ENCODE measurements around the gene INA.
A peak's percentile ranks its signal among the peaks of the same experiment; 100 is the strongest.

The INA gene

DNA sequence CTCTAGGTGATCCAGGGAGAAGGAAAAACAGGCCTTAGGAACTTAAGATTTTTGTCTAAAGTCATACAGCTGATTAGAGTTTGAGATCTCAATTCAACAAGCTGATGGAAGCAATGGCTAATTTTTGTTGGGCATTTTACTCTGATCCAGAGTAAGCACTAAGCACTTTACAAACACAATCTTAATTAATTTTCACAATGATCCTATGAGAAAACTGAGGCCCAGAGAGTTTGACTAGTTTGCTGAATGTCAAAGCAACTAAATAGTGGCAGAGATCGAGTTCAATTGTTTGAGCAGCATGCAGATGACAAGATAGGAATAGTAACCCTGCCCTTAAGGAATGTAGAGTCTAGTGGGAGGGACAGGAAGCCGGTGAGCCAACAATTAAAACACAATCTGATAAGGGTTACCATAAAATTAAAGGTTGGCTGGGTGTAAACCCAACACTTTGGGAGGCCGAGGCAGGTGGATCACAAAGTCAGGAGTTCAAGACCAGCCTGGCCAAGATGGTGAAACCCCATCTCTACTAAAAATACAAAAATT lies 44.7 kb upstream of the INA start:
- peaks cover 24% of the 10 kb centered on the region for H3K4me1 ChIP-seq (ENCODE audit: control insufficient read depth, low read length)
- no peaks in the 10 kb centered on the region for H4K20me1 ChIP-seq (ENCODE audit: control insufficient read depth, insufficient read depth, low read depth, low read length)
- no peaks in the 10 kb centered on the region; the same call in 1 of the 2 replicates for H3F3A ChIP-seq (ENCODE audit: control insufficient read depth, insufficient read depth)
- TF ChIP-seq, protein P1, sequence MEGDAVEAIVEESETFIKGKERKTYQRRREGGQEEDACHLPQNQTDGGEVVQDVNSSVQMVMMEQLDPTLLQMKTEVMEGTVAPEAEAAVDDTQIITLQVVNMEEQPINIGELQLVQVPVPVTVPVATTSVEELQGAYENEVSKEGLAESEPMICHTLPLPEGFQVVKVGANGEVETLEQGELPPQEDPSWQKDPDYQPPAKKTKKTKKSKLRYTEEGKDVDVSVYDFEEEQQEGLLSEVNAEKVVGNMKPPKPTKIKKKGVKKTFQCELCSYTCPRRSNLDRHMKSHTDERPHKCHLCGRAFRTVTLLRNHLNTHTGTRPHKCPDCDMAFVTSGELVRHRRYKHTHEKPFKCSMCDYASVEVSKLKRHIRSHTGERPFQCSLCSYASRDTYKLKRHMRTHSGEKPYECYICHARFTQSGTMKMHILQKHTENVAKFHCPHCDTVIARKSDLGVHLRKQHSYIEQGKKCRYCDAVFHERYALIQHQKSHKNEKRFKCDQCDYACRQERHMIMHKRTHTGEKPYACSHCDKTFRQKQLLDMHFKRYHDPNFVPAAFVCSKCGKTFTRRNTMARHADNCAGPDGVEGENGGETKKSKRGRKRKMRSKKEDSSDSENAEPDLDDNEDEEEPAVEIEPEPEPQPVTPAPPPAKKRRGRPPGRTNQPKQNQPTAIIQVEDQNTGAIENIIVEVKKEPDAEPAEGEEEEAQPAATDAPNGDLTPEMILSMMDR (IDR thresholded peaks at IDR 0.05; ENCODE audit: low read depth, low read length, poor library complexity, severe bottlenecking) = no peak
- no peak for TF ChIP-seq EZH2phosphoT487 (IDR thresholded peaks at IDR 0.05; ENCODE audit: borderline replicate concordance, low read length)
- no peaks in the 10 kb centered on the region for H3K79me2 ChIP-seq (ENCODE audit: control insufficient read depth, low read length)
- no peaks in the 10 kb centered on the region for H3K9me3 ChIP-seq (ENCODE audit: control insufficient read depth, insufficient read depth, low read length)
- H3K27ac ChIP-seq (ENCODE audit: low read depth, low read length) = no peak overlapping the region
- no peaks in the 10 kb centered on the region for H3K9me2 ChIP-seq (replicated peaks; ENCODE audit: control insufficient read depth, low read length)
- no peaks in the 10 kb centered on the region for H3K36me3 ChIP-seq (ENCODE audit: control insufficient read depth, low read length)
- no peaks in the 10 kb centered on the region for H3K27me3 ChIP-seq (ENCODE audit: control insufficient read depth, low read length)
- no peak overlapping the region for H3K4me3 ChIP-seq (ENCODE audit: low read length)
- no peak overlapping the region for H3K4me2 ChIP-seq (ENCODE audit: low read length)

DNA sequence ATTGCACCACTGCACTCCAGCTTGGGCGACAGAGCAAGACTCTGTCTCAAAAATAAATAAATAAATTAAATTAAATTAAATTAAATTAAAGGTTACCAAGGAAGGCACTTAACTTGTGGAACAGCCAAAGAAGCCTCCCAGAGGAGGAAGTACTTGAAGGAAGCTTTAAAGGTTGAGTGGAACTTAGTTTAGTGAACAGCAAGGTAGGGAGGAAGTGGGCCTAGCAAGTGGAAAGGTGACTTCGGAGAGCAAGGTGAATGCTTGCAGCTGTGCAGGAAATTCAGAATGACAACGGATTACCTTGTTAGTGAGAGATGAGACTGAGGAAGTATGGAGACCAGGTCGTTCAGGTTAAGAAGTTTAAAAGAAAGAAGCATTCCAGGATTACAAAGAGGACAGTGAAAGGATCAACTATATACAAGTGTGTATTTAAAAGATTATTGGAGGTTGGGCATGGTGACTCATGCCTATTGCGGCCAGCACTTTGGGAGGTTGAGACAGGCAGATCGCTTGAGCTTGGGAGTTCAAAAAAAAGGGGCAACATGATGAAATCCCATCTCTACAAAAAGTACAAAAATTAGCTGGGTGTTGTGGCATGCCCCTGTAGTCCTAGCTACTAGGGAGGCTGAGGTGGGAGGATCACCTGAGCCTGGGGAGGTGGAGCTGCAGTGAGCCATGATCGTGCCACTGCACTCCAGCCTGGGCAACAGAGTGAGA lies 44.0 kb upstream of the INA start:
- Histone ChIP-seq H3K4me1 (ENCODE audit: control insufficient read depth, low read length) (peaks cover 24% of the 10 kb centered on the region), H3K27ac (ENCODE audit: low read depth, low read length) (no peak overlapping the region), H4K20me1 (ENCODE audit: control insufficient read depth, insufficient read depth, low read depth, low read length) (no peaks in the 10 kb centered on the region), H3K79me2 (ENCODE audit: control insufficient read depth, low read length) (no peaks in the 10 kb centered on the region), H3K36me3 (ENCODE audit: control insufficient read depth, low read length) (no peaks in the 10 kb centered on the region), H3K27me3 (ENCODE audit: control insufficient read depth, low read length) (no peaks in the 10 kb centered on the region), H3K4me3 (ENCODE audit: low read length) (no peak overlapping the region), H3K9me2 (replicated peaks; ENCODE audit: control insufficient read depth, low read length) (no peaks in the 10 kb centered on the region), H3K4me2 (ENCODE audit: low read length) (peak overlapping the region; percentile 33), H3K9me3 (ENCODE audit: control insufficient read depth, insufficient read depth, low read length) (no peaks in the 10 kb centered on the region), H3F3A (ENCODE audit: control insufficient read depth, insufficient read depth) (no peaks in the 10 kb centered on the region; the same call in 1 of the 2 replicates)
- TF ChIP-seq EZH2phosphoT487 (IDR thresholded peaks at IDR 0.05; ENCODE audit: borderline replicate concordance, low read length) = no peak
- TF ChIP-seq, protein P1 (IDR thresholded peaks at IDR 0.05; ENCODE audit: low read depth, low read length, poor library complexity, severe bottlenecking) = no peak

- TF ChIP-seq EZH2phosphoT487 (IDR thresholded peaks at IDR 0.05; ENCODE audit: borderline replicate concordance, low read length) = no peak
- TF ChIP-seq, protein P1 (IDR thresholded peaks at IDR 0.05; ENCODE audit: low read depth, low read length, poor library complexity, severe bottlenecking) = no peak
- Histone ChIP-seq H3K79me2 (ENCODE audit: control insufficient read depth, low read length) (no peaks in the 10 kb centered on the region), H3K4me1 (ENCODE audit: control insufficient read depth, low read length) (peaks cover 32% of the 10 kb centered on the region), H4K20me1 (ENCODE audit: control insufficient read depth, insufficient read depth, low read depth, low read length) (no peaks in the 10 kb centered on the region), H3K27me3 (ENCODE audit: control insufficient read depth, low read length) (no peaks in the 10 kb centered on the region), H3K9me3 (ENCODE audit: control insufficient read depth, insufficient read depth, low read length) (no peaks in the 10 kb centered on the region), H3K36me3 (ENCODE audit: control insufficient read depth, low read length) (no peaks in the 10 kb centered on the region), H3F3A (ENCODE audit: control insufficient read depth, insufficient read depth) (no peaks in the 10 kb centered on the region; the same call in 1 of the 2 replicates), H3K4me2 (ENCODE audit: low read length) (no peak overlapping the region), H3K27ac (ENCODE audit: low read depth, low read length) (no peak overlapping the region), H3K9me2 (replicated peaks; ENCODE audit: control insufficient read depth, low read length) (no peaks in the 10 kb centered on the region), H3K4me3 (ENCODE audit: low read length) (no peak overlapping the region)
Measured at GRCh38 chr10:103235775-103236174, 41.2 kb upstream of the INA start.

All from DOHH2 (cell line).